GM18526 (cell line): ENCODE measurements around the gene CEP250.

Experiments
- POLR2A ChIP-seq: IDR thresholded peaks from 3 replicates; pipeline ENCODE4 v1.6.1; 2011; ENCODE audit not compliant: insufficient read length; ENCODE audit errors: extremely low read depth

Gene CEP250

DNA sequence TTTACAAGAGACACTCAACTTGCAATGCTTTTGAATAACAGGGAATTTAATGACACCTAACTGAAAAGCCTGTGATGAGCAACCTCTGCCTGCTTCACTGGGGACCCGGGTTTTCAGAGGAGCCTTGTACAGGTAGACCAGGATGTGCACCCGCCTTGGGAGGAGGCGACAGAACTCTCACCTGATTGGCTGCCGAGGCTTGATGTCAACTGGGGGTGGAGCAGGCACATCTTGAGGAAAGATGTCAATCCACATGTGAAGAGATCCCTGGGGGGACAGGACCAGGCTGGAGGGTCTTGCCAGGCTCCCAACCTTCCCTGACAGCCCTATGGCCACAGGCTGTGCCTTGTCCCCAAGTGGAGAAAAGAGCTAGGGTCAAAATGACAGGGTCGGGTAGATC, 106.3 kb downstream of the CEP250 start:
- no peak for TF ChIP-seq POLR2A

GRCh38 chr20:35562541-35563110, 107.2 kb downstream of the CEP250 start:
- no peak for TF ChIP-seq POLR2A

- TF ChIP-seq POLR2A: no peak
Observed at GRCh38 chr20:35563834-35564233, 108.4 kb downstream of the CEP250 start.

- no peak for TF ChIP-seq POLR2A
Observed at GRCh38 chr20:35564905-35565304, 109.5 kb downstream of the CEP250 start.

GRCh38 chr20:35568645-35569044, 113.2 kb downstream of the CEP250 start:
- TF ChIP-seq POLR2A: no peak
